Prostate gland (tissue), 2 donors: ENCODE measurements around the gene ARHGAP32. TPM values are rescaled to one million over a fixed set of nuclear protein-coding genes. Genes with fewer than 3 reads are reported as not detected.

Experiments used
- DNase-seq: peaks from one replicate; pipeline ENCODE4 v3.0.0-alpha.2; 2019; ENCODE audit warnings: low spot score
- H3K27ac ChIP-seq, 2 donors: fragments of 200-600 bp; sonication (generic); 2 replicates each; pipeline ENCODE4 v1.5.1; 2017 to 2019
- H3K27me3 ChIP-seq: fragments of 200-600 bp; sonication (generic); replicated peaks from 2 replicates; pipeline ENCODE4 v1.5.1; 2019; ENCODE audit not compliant: insufficient read depth
- H3K36me3 ChIP-seq, 2 donors: fragments of 200-600 bp; sonication (generic); 1 replicate in 1 of 2; 2 replicates in 1 of 2; pipeline versions ENCODE4 v1.5.1 to v1.8.1; 2017 to 2019
- H3K4me1 ChIP-seq: fragments of 200-600 bp; sonication (generic); replicated peaks from 2 replicates; pipeline ENCODE4 v1.5.1; 2019
- H3K4me3 ChIP-seq, 2 donors: fragments of 200-600 bp; sonication (generic); 2 replicates each; pipeline ENCODE4 v1.5.1; 2017 to 2019
- H3K9me3 ChIP-seq: fragments of 200-600 bp; sonication (generic); 2 replicates; pipeline ENCODE4 v1.5.1; 2017
- POLR2A ChIP-seq: fragments of 450-650 bp; IDR thresholded peaks from one replicate; pipeline ENCODE4 v1.6.1; 2016; ENCODE audit warnings: antibody characterized with exemption, mild to moderate bottlenecking
- POLR2AphosphoS5 ChIP-seq: sonication (generic); formaldehyde crosslinking; IDR thresholded peaks from one replicate; pipeline ENCODE4 v1.6.1; 2017; ENCODE audit warnings: antibody characterized with exemption
- WGBS: methylation state at CpG from one replicate; pipeline ENCODE4 v1.1.5; 2018; 5-methylcytosine and 5-hydroxymethylcytosine counted together
- intact Hi-C: fragments of 100-400 bp; cut with DNase I; formaldehyde crosslinking; loops from one replicate; pipeline ENCODE4 v1.14.2; 2022
- total RNA-seq, 2 donors: library from RNA; depleted of rRNA; stranded (reverse); fragments of >200 nt; gene quantifications; one replicate each; pipeline ENCODE4 v1.1.0, GENCODE V29; 2016
- TF ChIP-seq, protein P1 (sequence below), 4 experiments: fragments of 200-600 bp in 2 of 4; fragments of 450-650 bp in 2 of 4; sonication (generic) in 2 of 4; IDR thresholded peaks; 1 replicate in 3 of 4; 2 replicates in 1 of 4; pipeline ENCODE4 v1.5.1; 2016 to 2019; ENCODE audit warnings: antibody characterized with exemption in 4 of 4, mild to moderate bottlenecking in 2 of 4, moderate library complexity in 2 of 4

ARHGAP32 gene
- total RNA-seq, 2 donors from 2014 or later = 20.8 to 42.6 TPM

DNA sequence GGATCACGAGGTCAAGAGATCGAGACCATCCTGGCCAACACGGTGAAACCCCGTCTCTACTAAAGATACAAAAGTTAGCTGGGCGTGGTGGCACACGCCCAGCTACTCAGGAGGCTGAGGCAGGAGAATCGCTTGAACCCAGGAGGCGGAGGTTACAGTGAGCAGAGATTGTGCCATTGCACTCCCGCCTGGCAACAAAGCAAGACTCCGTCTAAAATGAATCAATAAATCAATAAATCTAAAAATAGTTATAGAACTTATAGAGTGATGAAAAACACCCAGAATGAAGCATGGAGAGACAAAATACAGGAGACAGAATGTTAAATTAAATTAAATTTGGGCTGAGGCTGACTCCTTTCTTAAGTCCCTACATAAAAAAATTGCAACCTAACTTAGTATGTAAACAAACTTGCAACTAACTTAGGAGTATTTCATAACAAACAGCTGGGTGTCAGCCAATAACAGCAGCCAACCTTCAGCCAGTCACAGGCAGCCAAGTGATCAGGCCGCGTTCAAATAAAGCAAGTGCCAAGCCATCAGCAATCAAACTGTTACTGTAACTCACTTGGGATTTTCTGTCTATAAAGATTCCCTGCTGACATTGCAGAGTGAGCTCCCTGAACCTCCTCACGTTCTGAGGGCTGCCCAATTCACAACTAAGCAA lies 242.2 kb downstream of the ARHGAP32 start:
- H3K4me3 ChIP-seq = no peak overlapping the region
- H3K36me3 ChIP-seq = no peaks in the 10 kb centered on the region
- intact Hi-C loops = no loop called here
- TF ChIP-seq POLR2A = no peak
- TF ChIP-seq POLR2AphosphoS5 = no peak
- 67% methylated on average over 13 of the region's 13 CpGs for WGBS
- no peaks in the 10 kb centered on the region for H3K9me3 ChIP-seq
- no peaks in the 10 kb centered on the region for H3K4me1 ChIP-seq
- DNase-seq = no peak
- no peak overlapping the region for H3K27ac ChIP-seq
- no peaks in the 10 kb centered on the region for H3K27me3 ChIP-seq

DNA sequence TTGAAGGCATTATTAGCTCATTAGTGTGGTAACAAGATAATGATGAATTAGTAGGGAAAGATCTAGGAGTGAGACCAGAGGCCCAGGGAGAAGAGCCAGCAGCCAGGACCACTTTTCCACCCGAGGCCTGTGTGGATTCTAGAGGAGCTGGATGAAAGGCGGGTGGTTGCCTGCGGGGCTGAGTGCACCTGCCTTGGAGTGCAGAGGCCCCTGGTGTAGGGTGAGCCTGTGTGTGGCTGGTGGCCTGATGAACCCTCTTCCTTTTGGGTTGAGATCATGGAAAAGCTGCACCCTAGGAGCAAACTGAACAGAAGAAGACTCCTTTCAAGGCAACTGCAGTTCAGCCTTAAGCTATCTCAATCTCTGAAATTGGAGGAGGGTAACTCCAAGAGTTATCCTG lies 243.5 kb downstream of the ARHGAP32 start:
- no peak overlapping the region for H3K27ac ChIP-seq
- H3K4me1 ChIP-seq = no peaks in the 10 kb centered on the region
- 71% methylated on average over 3 of the region's 3 CpGs for WGBS
- DNase-seq = no peak
- no peak overlapping the region for H3K4me3 ChIP-seq
- no peaks in the 10 kb centered on the region for H3K36me3 ChIP-seq
- no peaks in the 10 kb centered on the region for H3K27me3 ChIP-seq
- TF ChIP-seq POLR2A (no peak), POLR2AphosphoS5 (no peak)
- TF ChIP-seq, protein P1, sequence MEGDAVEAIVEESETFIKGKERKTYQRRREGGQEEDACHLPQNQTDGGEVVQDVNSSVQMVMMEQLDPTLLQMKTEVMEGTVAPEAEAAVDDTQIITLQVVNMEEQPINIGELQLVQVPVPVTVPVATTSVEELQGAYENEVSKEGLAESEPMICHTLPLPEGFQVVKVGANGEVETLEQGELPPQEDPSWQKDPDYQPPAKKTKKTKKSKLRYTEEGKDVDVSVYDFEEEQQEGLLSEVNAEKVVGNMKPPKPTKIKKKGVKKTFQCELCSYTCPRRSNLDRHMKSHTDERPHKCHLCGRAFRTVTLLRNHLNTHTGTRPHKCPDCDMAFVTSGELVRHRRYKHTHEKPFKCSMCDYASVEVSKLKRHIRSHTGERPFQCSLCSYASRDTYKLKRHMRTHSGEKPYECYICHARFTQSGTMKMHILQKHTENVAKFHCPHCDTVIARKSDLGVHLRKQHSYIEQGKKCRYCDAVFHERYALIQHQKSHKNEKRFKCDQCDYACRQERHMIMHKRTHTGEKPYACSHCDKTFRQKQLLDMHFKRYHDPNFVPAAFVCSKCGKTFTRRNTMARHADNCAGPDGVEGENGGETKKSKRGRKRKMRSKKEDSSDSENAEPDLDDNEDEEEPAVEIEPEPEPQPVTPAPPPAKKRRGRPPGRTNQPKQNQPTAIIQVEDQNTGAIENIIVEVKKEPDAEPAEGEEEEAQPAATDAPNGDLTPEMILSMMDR (IDR thresholded peaks at IDR 0.05) = no peak
- intact Hi-C loops = no loop called here
- H3K9me3 ChIP-seq = no peaks in the 10 kb centered on the region

DNA sequence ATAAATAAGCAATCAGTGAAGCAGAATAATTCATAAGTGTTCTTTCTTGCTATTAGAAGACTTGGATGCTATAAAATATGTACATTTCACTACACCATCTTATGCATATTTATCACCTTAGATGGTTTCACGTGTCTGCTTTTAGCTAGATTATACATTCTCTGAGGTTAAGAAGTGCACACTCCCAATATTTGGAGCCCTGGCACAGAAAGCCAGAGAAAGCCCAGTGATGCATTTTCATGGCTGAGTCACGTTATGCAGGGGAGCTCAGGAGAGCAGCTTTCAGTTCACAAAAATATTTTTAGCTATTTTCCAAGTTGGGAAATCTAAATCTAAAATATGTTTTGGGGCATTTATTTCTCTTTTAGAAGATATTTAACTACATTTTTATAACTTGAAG lies 244.4 kb downstream of the ARHGAP32 start:
- DNase-seq = no peak
- no peak overlapping the region for H3K27ac ChIP-seq
- H3K4me3 ChIP-seq = no peak overlapping the region
- no peaks in the 10 kb centered on the region for H3K36me3 ChIP-seq
- no peak for TF ChIP-seq POLR2A
- no peaks in the 10 kb centered on the region for H3K27me3 ChIP-seq
- intact Hi-C loops = no loop called here
- 84% methylated on average over 2 of the region's 2 CpGs for WGBS
- no peaks in the 10 kb centered on the region for H3K9me3 ChIP-seq
- H3K4me1 ChIP-seq = no peaks in the 10 kb centered on the region

DNA sequence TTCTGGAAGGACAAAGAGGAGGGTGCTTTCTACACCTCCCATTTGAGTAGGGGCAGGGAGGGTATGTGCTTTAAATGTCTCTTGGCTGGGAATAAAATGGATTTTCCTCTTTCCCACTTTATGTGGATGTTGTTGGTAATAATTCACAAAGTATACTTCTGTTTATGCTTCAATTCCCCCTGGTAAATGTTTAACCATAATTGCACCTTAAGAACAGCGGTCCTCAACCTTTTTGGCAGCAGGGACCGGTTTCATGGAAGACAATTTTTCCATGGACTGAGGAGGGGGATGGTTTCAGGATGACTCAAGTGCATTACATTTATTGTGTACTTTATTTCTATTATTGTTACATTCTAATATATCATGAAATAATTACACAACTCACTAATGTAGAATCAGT lies 245.5 kb downstream of the ARHGAP32 start:
- Histone ChIP-seq H3K4me3 (no peak overlapping the region), H3K27me3 (no peaks in the 10 kb centered on the region), H3K27ac (no peak overlapping the region), H3K36me3 (no peaks in the 10 kb centered on the region), H3K9me3 (no peaks in the 10 kb centered on the region), H3K4me1 (no peaks in the 10 kb centered on the region)
- TF ChIP-seq, protein P1 (IDR thresholded peaks at IDR 0.05) = no peak
- TF ChIP-seq POLR2A (no peak), POLR2AphosphoS5 (no peak)
- WGBS = 77% methylated on average over 2 of the region's 2 CpGs
- no peak for DNase-seq
- intact Hi-C loops = no loop called here

DNA sequence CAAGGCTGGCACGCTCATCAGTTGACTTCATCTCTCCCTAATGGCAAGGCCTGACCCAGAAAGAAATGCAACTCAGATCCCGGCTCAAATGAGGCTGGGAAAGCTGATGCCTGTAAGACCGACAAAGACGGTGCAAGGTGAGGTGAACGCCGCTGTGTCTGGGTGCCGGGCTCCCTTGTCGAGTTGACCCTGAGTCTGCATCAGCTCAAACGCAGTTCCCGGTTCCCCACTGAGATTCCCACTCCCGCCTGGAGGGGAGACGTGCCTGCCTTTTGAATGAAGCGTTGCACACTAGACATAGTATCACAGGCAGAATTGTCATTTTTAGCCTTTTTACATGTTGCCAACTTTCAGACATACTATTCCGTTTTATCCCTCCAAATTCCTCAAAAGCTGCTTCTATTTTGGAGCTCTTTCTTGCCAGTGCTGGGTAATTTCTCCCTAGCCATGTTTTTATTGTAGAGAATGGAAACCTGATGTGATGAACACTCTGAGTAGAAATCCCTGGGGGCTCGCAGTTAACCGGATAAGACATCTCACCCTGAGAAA lies 248.6 kb downstream of the ARHGAP32 start:
- no peak for DNase-seq
- TF ChIP-seq, protein P1 (IDR thresholded peaks at IDR 0.05) = no peak
- TF ChIP-seq POLR2AphosphoS5 = no peak
- TF ChIP-seq POLR2A = no peak
- 87% methylated on average over 16 of the region's 16 CpGs for WGBS
- intact Hi-C loops = no loop called here
- Histone ChIP-seq H3K27ac (no peak overlapping the region), H3K4me1 (no peaks in the 10 kb centered on the region), H3K9me3 (no peaks in the 10 kb centered on the region), H3K4me3 (no peak overlapping the region), H3K27me3 (no peaks in the 10 kb centered on the region), H3K36me3 (no peaks in the 10 kb centered on the region)
